ENCODE data around the gene NEK2. TPM values are rescaled to one million over a fixed set of nuclear protein-coding genes. Genes with fewer than 3 reads are reported as not detected.
A peak's percentile ranks its signal among the peaks of the same experiment; 100 is the strongest.

NEK2 gene
- total and polyA plus RNA-seq, 2 of the 13 experiments (the other 11 are each of a cell fraction or from before 2014, with no cell fraction given), result 10.9 to 40.8 TPM

DNA sequence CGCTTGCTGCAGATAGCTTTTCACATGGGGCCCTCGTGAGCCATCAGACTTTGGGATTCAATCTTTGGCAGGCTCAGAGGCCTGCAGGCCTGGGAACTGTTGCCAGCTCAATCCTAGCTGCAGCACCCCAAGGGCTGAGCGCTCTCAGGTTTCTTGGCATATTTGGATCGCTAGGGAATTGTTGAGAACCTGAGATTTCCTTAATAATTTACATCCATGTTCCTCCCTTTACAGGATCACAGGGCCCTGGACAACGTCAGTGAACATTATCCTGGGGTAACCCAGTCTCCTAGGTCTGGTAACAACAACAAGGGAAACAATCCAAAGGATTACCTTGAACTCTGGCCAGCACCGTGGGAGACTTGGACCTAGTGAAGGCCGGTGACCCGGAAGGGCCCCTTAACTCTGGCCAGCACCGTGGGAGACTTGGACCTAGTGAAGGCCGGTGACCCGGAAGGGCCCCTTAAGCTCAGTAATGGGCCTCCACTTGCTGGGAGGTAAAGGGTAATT, 49.3 kb upstream of the NEK2 start (continued):
- TF ChIP-seq, protein P1, sequence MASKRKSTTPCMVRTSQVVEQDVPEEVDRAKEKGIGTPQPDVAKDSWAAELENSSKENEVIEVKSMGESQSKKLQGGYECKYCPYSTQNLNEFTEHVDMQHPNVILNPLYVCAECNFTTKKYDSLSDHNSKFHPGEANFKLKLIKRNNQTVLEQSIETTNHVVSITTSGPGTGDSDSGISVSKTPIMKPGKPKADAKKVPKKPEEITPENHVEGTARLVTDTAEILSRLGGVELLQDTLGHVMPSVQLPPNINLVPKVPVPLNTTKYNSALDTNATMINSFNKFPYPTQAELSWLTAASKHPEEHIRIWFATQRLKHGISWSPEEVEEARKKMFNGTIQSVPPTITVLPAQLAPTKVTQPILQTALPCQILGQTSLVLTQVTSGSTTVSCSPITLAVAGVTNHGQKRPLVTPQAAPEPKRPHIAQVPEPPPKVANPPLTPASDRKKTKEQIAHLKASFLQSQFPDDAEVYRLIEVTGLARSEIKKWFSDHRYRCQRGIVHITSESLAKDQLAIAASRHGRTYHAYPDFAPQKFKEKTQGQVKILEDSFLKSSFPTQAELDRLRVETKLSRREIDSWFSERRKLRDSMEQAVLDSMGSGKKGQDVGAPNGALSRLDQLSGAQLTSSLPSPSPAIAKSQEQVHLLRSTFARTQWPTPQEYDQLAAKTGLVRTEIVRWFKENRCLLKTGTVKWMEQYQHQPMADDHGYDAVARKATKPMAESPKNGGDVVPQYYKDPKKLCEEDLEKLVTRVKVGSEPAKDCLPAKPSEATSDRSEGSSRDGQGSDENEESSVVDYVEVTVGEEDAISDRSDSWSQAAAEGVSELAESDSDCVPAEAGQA (IDR thresholded peaks at IDR 0.05; ENCODE audit: low read depth), result no peak
- TF ChIP-seq, protein P1 (CRISPR knock-in tag; IDR thresholded peaks at IDR 0.05; ENCODE audit: borderline replicate concordance), result no peak
- TF ChIP-seq ATF7-NPFF (CRISPR knock-in tag; IDR thresholded peaks at IDR 0.05; ENCODE audit: low read depth) (no peak), NFE2 (CRISPR knock-in tag; IDR thresholded peaks at IDR 0.05) (no peak), YY1 (IDR thresholded peaks at IDR 0.05; ENCODE audit: insufficient read depth, insufficient replicate concordance, low read depth, low read length) (no peak), KMT2B (CRISPR knock-in tag; IDR thresholded peaks at IDR 0.05) (no peak), ZFP37 (CRISPR knock-in tag; IDR thresholded peaks at IDR 0.05; ENCODE audit: borderline replicate concordance) (no peak), NR2C2 (CRISPR knock-in tag; IDR thresholded peaks at IDR 0.05; ENCODE audit: borderline replicate concordance) (peak; percentile 91), ZNF572 (CRISPR knock-in tag; IDR thresholded peaks at IDR 0.05) (no peak), SOX6 (IDR thresholded peaks at IDR 0.05) (no peak), SOX6 (CRISPR knock-in tag; IDR thresholded peaks at IDR 0.05) (peak; percentile 64), ZNF260 (CRISPR knock-in tag; IDR thresholded peaks at IDR 0.05; ENCODE audit: borderline replicate concordance, low read depth) (no peak), ZFX (CRISPR knock-in tag; IDR thresholded peaks at IDR 0.05; ENCODE audit: low read depth) (peak; percentile 19; the same call in 1 of the 2 replicates), ZNF598 (CRISPR knock-in tag; IDR thresholded peaks at IDR 0.05; ENCODE audit: borderline replicate concordance) (no peak), KAT8 (CRISPR knock-in tag; IDR thresholded peaks at IDR 0.05) (no peak), POLR2AphosphoS5 (IDR thresholded peaks at IDR 0.05; ENCODE audit: low read depth, low read length) (no peak), ZNF570 (CRISPR knock-in tag; IDR thresholded peaks at IDR 0.05; ENCODE audit: borderline replicate concordance) (no peak)
- TF ChIP-seq, protein P2, sequence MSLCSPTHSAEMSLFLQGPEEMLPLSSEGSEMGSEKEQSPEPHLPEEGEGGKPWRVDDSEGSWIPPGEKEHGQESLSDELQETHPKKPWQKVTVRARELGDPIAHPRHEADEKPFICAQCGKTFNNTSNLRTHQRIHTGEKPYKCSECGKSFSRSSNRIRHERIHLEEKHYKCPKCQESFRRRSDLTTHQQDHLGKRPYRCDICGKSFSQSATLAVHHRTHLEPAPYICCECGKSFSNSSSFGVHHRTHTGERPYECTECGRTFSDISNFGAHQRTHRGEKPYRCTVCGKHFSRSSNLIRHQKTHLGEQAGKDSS (CRISPR knock-in tag; IDR thresholded peaks at IDR 0.05; ENCODE audit: borderline replicate concordance, low read depth), result no peak
- TF ChIP-seq, protein P3, sequence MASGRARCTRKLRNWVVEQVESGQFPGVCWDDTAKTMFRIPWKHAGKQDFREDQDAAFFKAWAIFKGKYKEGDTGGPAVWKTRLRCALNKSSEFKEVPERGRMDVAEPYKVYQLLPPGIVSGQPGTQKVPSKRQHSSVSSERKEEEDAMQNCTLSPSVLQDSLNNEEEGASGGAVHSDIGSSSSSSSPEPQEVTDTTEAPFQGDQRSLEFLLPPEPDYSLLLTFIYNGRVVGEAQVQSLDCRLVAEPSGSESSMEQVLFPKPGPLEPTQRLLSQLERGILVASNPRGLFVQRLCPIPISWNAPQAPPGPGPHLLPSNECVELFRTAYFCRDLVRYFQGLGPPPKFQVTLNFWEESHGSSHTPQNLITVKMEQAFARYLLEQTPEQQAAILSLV (CRISPR knock-in tag; IDR thresholded peaks at IDR 0.05; ENCODE audit: borderline replicate concordance), result no peak
- TF ChIP-seq, protein P4, sequence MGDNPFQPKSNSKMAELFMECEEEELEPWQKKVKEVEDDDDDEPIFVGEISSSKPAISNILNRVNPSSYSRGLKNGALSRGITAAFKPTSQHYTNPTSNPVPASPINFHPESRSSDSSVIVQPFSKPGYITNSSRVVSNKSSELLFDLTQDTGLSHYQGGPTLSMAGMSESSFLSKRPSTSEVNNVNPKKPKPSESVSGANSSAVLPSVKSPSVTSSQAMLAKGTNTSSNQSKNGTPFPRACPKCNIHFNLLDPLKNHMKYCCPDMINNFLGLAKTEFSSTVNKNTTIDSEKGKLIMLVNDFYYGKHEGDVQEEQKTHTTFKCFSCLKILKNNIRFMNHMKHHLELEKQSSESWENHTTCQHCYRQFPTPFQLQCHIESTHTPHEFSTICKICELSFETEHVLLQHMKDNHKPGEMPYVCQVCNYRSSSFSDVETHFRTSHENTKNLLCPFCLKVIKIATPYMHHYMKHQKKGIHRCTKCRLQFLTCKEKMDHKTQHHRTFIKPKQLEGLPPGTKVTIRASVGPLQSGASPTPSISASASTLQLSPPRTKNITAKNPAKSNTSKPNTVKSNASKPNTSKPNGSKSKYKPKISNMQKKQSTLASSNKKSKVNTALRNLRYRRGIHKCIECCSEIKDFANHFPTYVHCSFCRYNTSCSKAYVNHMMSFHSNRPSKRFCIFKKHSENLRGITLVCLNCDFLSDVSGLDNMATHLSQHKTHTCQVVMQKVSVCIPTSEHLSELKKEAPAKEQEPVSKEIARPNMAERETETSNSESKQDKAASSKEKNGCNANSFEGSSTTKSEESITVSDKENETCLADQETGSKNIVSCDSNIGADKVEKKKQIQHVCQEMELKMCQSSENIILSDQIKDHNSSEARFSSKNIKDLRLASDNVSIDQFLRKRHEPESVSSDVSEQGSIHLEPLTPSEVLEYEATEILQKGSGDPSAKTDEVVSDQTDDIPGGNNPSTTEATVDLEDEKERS (CRISPR knock-in tag; IDR thresholded peaks at IDR 0.05), result no peak

All from HepG2 (cell line).